Erythroblast (primary cell): ENCODE results near the gene TSPEAR.

Experiments
- GATA1 ChIP-seq: IDR thresholded peaks from 2 replicates; pipeline ENCODE4 v1.6.1; 2011; ENCODE audit warnings: low read depth, mild to moderate bottlenecking, control low read depth, low read length, moderate library complexity
- POLR2A ChIP-seq: IDR thresholded peaks from 2 replicates; pipeline ENCODE4 v1.6.1; 2011; ENCODE audit warnings: mild to moderate bottlenecking, low read length

GRCh38 chr21:44594406-44594916 lies 116.9 kb downstream of the TSPEAR start:
- TF ChIP-seq POLR2A = no peak
- no peak for TF ChIP-seq GATA1
